Lung (tissue), 12 donors: ENCODE data around the gene ESR1. TPM values are rescaled to one million over a fixed set of nuclear protein-coding genes. Genes with fewer than 3 reads are reported as not detected.
"Not testable (repeated sequence)": the region's sequence is repeated elsewhere in the genome, so short reads cannot be mapped to it uniquely, and the experiment has no call there.

Source experiments
- ATAC-seq: fragments of 200-7000 bp; cut with Tn5 transposase; one replicate; pipeline ENCODE4 v1.9.1; 2020; ENCODE audit warnings: moderate number of reproducible peaks; ENCODE audit not compliant: insufficient read depth, low FRiP score
- DNase-seq, 3 donors: peaks; one replicate each; pipeline ENCODE4 v3.0.0-alpha.2; 2013 to 2017
- H3K27ac ChIP-seq, 2 donors: one replicate each; pipeline ENCODE4 v1.5.1; 2013; ENCODE audit warnings: mild to moderate bottlenecking in 2 of 2, moderate library complexity in 2 of 2, control low read depth in 1 of 2, inconsistent platforms in 1 of 2, low read depth in 1 of 2, low read length in 1 of 2
- H3K27me3 ChIP-seq, 3 donors: one replicate each; pipeline ENCODE4 v1.5.1; 2013; ENCODE audit warnings: low read length in 2 of 3; ENCODE audit not compliant: control insufficient read depth in 3 of 3, insufficient read depth in 3 of 3
- H3K36me3 ChIP-seq, 4 donors: one replicate each; pipeline ENCODE4 v1.5.1; 2013; ENCODE audit warnings: low read length in 4 of 4, mild to moderate bottlenecking in 1 of 4, moderate library complexity in 1 of 4; ENCODE audit not compliant: control insufficient read depth in 4 of 4, insufficient read depth in 4 of 4
- H3K4me1 ChIP-seq, 5 donors: one replicate each; pipeline ENCODE4 v1.5.1; 2013; ENCODE audit warnings: low read length in 5 of 5, mild to moderate bottlenecking in 2 of 5, moderate library complexity in 1 of 5; ENCODE audit not compliant: control insufficient read depth in 5 of 5, insufficient read depth in 5 of 5
- H3K4me3 ChIP-seq: one replicate; pipeline ENCODE4 v1.5.1; 2013; ENCODE audit warnings: mild to moderate bottlenecking, control low read depth, moderate library complexity
- H3K9ac ChIP-seq, 2 donors: one replicate each; pipeline ENCODE4 v1.5.1; 2013; ENCODE audit warnings: low read length in 2 of 2, control low read depth in 1 of 2; ENCODE audit not compliant: insufficient read depth in 1 of 2
- H3K9me3 ChIP-seq, 4 donors: one replicate each; pipeline ENCODE4 v1.5.1; 2013; ENCODE audit warnings: low read length in 3 of 4, mild to moderate bottlenecking in 1 of 4, moderate library complexity in 1 of 4; ENCODE audit not compliant: control insufficient read depth in 4 of 4, insufficient read depth in 3 of 4
- WGBS, 2 donors: extraction: QIAGEN DNeasy Blood & Tissue Kit; methylation state at CpG; one replicate each; pipeline ENCODE4 v1.1.7; 2013; 5-methylcytosine and 5-hydroxymethylcytosine counted together
- polyA plus RNA-seq, 2 donors: library from polyadenylated mRNA; stranded (reverse); fragments of 200-250 nt; gene quantifications; one replicate each; pipeline ENCODE4 v1.2.1, GENCODE V29; 2013
- total RNA-seq, 2 donors: library from RNA; depleted of rRNA in 1 of 2; stranded (reverse); fragments of >200 nt in 1 of 2; gene quantifications; one replicate each; pipeline ENCODE4 v1.2.1, GENCODE V29; 2014 to 2021
- TF ChIP-seq, protein P1 (sequence below): IDR thresholded peaks from 2 replicates; pipeline ENCODE4 v1.5.1; 2012; ENCODE audit warnings: mild to moderate bottlenecking; ENCODE audit errors: control extremely low read depth, extremely low read depth
- donor health status: control.
- donor health status: control.
- donor health status: Bipolar disorder and iron deficiency.
- donor health status: healthy.
- donor health status: DM: yes; HTN: yes; CAD: no.

ESR1 gene
- total and polyA plus RNA-seq, 4 donors = 0.14 to 3.7 (median 0.78) TPM

DNA sequence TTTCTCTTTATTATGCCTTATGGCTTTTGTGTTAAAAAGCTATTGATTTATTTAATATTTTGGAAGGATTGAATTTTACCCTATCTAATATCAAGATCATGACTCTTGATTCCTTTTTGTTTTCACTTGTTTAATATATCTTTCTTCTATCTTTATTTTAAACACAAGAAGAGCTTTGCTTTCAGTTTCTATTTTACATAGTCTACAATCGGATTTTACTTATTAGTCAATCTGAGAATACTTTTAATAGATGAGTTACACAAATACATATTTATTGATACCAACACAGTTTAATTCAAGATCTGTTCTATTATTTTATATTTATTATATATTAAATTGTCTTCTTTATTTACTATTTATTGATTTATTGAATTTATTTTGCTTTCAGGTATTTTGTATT is 218.8 kb downstream of the ESR1 start:
- Histone ChIP-seq H3K9ac (no peak overlapping the region), H3K27me3 (no peaks in the 10 kb centered on the region), H3K36me3 (no peaks in the 10 kb centered on the region), H3K4me1 (no peaks in the 10 kb centered on the region), H3K9me3 (no peaks in the 10 kb centered on the region), H3K27ac (no peak overlapping the region), H3K4me3 (no peak overlapping the region)
- WGBS, 2 donors = 21 to 27% methylated on average over 1 of the region's 1 CpG
- DNase-seq = no peak
- TF ChIP-seq, protein P1, sequence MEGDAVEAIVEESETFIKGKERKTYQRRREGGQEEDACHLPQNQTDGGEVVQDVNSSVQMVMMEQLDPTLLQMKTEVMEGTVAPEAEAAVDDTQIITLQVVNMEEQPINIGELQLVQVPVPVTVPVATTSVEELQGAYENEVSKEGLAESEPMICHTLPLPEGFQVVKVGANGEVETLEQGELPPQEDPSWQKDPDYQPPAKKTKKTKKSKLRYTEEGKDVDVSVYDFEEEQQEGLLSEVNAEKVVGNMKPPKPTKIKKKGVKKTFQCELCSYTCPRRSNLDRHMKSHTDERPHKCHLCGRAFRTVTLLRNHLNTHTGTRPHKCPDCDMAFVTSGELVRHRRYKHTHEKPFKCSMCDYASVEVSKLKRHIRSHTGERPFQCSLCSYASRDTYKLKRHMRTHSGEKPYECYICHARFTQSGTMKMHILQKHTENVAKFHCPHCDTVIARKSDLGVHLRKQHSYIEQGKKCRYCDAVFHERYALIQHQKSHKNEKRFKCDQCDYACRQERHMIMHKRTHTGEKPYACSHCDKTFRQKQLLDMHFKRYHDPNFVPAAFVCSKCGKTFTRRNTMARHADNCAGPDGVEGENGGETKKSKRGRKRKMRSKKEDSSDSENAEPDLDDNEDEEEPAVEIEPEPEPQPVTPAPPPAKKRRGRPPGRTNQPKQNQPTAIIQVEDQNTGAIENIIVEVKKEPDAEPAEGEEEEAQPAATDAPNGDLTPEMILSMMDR = no peak
- no peak for ATAC-seq

- not testable (repeated sequence) for H3K4me1 ChIP-seq, DNase-seq, H3K9ac ChIP-seq, H3K27me3 ChIP-seq, H3K27ac ChIP-seq, H3K4me3 ChIP-seq, ATAC-seq, H3K9me3 ChIP-seq, H3K36me3 ChIP-seq
- WGBS, 2 donors = 97 to 99% methylated on average over 6 of the region's 6 CpGs
These were observed 219.3 kb downstream of the ESR1 start for GRCh38 chr6:152026744-152027143.

GRCh38 chr6:152033765-152034164 is 226.3 kb downstream of the ESR1 start:
- H3K4me1 ChIP-seq, H3K9ac ChIP-seq, H3K9me3 ChIP-seq, H3K4me3 ChIP-seq, H3K27me3 ChIP-seq, DNase-seq, ATAC-seq, H3K27ac ChIP-seq, H3K36me3 ChIP-seq: not testable (repeated sequence)
- 91% methylated on average over 4 of the region's 4 CpGs for WGBS, 2 donors

DNA sequence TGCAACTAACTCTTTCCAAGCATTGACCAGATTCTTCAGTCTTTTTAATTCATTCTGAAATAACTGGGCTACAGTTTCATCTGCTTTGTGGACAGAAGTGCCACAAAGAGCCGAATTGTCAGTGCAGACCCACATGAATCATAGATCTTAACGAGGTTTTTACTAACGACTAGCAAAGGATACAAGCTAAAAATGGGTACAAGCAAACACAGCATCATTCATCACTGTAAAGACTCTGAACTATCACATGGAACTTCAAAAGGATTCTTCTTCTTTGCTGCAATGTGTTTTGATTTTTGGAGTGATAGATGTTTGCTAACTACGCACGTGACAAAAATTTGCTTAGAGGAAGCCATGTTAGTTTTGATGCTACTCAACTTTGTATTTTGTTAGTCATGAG is 227.1 kb downstream of the ESR1 start:
- no peak overlapping the region for H3K27ac ChIP-seq
- WGBS, 2 donors = 71 to 83% methylated on average over 5 of the region's 5 CpGs
- no peaks in the 10 kb centered on the region for H3K9me3 ChIP-seq
- no peak overlapping the region for H3K9ac ChIP-seq
- TF ChIP-seq, protein P1 = no peak
- no peaks in the 10 kb centered on the region for H3K36me3 ChIP-seq
- H3K4me1 ChIP-seq = no peaks in the 10 kb centered on the region
- H3K27me3 ChIP-seq = no peaks in the 10 kb centered on the region
- DNase-seq (no peak), ATAC-seq (no peak)
- no peak overlapping the region for H3K4me3 ChIP-seq

DNA sequence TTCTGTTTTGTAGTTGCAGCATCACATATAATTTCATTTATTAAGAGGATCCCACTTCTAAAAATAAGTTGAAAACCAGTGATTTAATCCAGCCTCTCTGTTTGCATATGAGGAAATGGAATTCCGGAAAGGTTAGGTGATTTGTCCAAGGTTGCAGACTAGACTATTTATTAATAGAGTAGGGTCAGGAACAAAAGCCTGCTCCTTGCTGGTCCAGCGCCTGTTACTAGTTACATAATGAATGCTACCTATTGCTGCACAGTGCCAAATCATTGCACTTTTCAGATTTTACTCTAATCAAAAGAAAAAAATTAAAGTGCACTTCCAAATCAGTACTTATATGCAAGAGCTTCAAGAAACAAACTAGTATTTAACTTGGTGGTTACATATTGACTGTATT is 238.6 kb downstream of the ESR1 start:
- H3K27ac ChIP-seq = no peak overlapping the region
- TF ChIP-seq, protein P1 = no peak
- H3K27me3 ChIP-seq = no peaks in the 10 kb centered on the region
- H3K9ac ChIP-seq = no peak overlapping the region
- H3K36me3 ChIP-seq = no peaks in the 10 kb centered on the region
- ATAC-seq = no peak
- whole genome bisulfite sequencing, 2 donors = 76 to 79% methylated on average over 2 of the region's 2 CpGs
- no peak for DNase-seq
- no peaks in the 10 kb centered on the region for H3K4me1 ChIP-seq
- peaks cover 0 to 7% (median 0%) of the 10 kb centered on the region in 4 donors for H3K9me3 ChIP-seq
- H3K4me3 ChIP-seq = no peak overlapping the region
